ENCODE measurements around the gene FNBP1. TPM values are rescaled to one million over a fixed set of nuclear protein-coding genes. Genes with fewer than 3 reads are reported as not detected.
A peak's percentile ranks its signal among the peaks of the same experiment; 100 is the strongest.

FNBP1 gene
- total and polyA plus RNA-seq, 2 of the 13 experiments (the other 11 are each of a cell fraction or from before 2014, with no cell fraction given) = 5.4 to 19.5 TPM

DNA sequence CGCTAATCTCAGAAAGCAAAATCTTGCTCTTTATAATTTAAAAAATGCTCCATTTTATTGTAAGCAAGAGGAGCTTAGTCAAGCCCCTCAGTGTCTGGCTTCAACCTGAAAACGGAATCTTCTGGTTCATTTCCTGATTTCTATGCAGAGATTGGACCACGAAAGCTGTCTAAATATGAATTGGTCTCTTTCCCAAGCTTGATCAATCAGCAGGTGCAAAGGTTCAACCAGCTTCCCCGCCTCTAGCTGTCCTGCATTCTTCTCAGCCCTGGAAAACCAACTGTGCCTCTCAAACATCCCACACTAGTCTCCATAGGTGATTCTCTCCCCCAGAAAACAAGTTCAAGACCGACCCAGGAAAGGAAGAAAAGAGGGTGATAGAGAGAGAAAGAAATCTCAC is 34.5 kb downstream of the FNBP1 start (continued):
- TF ChIP-seq, protein P1, sequence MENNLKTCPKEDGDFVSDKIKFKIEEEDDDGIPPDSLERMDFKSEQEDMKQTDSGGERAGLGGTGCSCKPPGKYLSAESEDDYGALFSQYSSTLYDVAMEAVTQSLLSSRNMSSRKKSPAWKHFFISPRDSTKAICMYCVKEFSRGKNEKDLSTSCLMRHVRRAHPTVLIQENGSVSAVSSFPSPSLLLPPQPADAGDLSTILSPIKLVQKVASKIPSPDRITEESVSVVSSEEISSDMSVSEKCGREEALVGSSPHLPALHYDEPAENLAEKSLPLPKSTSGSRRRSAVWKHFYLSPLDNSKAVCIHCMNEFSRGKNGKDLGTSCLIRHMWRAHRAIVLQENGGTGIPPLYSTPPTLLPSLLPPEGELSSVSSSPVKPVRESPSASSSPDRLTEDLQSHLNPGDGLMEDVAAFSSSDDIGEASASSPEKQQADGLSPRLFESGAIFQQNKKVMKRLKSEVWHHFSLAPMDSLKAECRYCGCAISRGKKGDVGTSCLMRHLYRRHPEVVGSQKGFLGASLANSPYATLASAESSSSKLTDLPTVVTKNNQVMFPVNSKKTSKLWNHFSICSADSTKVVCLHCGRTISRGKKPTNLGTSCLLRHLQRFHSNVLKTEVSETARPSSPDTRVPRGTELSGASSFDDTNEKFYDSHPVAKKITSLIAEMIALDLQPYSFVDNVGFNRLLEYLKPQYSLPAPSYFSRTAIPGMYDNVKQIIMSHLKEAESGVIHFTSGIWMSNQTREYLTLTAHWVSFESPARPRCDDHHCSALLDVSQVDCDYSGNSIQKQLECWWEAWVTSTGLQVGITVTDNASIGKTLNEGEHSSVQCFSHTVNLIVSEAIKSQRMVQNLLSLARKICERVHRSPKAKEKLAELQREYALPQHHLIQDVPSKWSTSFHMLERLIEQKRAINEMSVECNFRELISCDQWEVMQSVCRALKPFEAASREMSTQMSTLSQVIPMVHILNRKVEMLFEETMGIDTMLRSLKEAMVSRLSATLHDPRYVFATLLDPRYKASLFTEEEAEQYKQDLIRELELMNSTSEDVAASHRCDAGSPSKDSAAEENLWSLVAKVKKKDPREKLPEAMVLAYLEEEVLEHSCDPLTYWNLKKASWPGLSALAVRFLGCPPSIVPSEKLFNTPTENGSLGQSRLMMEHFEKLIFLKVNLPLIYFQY (CRISPR knock-in tag; IDR thresholded peaks at IDR 0.05; ENCODE audit: borderline replicate concordance) = no peak
- TF ChIP-seq ZSCAN31 (CRISPR knock-in tag; IDR thresholded peaks at IDR 0.05; ENCODE audit: low read depth) (0 out of 2 replicates have a peak, but pooled peaks have one; percentile 28), CEBPG (CRISPR knock-in tag; IDR thresholded peaks at IDR 0.05) (peak; percentile 22; the same call in 1 of the 2 replicates), SMC3 (IDR thresholded peaks at IDR 0.05; ENCODE audit: low read length) (peak; percentile 26; the same call in 1 of the 2 replicates), MEF2D (CRISPR knock-in tag; IDR thresholded peaks at IDR 0.05) (no peak), YEATS4 (CRISPR knock-in tag; IDR thresholded peaks at IDR 0.05; ENCODE audit: borderline replicate concordance) (no peak), NR1H2 (CRISPR knock-in tag; IDR thresholded peaks at IDR 0.05; ENCODE audit: borderline replicate concordance, low read depth) (no peak), TCF12 (IDR thresholded peaks at IDR 0.05) (no peak), TCF12 (CRISPR knock-in tag; IDR thresholded peaks at IDR 0.05) (no peak), U2AF2 (IDR thresholded peaks at IDR 0.05; ENCODE audit: low read depth, low read length) (no peak), CHCHD3 (CRISPR knock-in tag; IDR thresholded peaks at IDR 0.05) (no peak), ZNF446 (CRISPR knock-in tag; IDR thresholded peaks at IDR 0.05) (no peak), ZSCAN29 (CRISPR knock-in tag; conservative IDR thresholded peaks at IDR 0.05) (no peak), HOXA5 (CRISPR knock-in tag; IDR thresholded peaks at IDR 0.05) (no peak), ZNF558 (CRISPR knock-in tag; IDR thresholded peaks at IDR 0.05; ENCODE audit: borderline replicate concordance) (no peak), GPN1 (CRISPR knock-in tag; IDR thresholded peaks at IDR 0.05; ENCODE audit: borderline replicate concordance) (no peak), ZNF614 (CRISPR knock-in tag; IDR thresholded peaks at IDR 0.05; ENCODE audit: borderline replicate concordance) (0 out of 2 replicates have a peak, but pooled peaks have one; percentile 17), ZNF282 (IDR thresholded peaks at IDR 0.05; ENCODE audit: partially characterized antibody) (no peak)
- TF ChIP-seq, protein P2, sequence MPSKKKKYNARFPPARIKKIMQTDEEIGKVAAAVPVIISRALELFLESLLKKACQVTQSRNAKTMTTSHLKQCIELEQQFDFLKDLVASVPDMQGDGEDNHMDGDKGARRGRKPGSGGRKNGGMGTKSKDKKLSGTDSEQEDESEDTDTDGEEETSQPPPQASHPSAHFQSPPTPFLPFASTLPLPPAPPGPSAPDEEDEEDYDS (CRISPR knock-in tag; IDR thresholded peaks at IDR 0.05) = 0 out of 2 replicates have a peak, but pooled peaks have one; percentile 16
- TF ChIP-seq, protein P3, sequence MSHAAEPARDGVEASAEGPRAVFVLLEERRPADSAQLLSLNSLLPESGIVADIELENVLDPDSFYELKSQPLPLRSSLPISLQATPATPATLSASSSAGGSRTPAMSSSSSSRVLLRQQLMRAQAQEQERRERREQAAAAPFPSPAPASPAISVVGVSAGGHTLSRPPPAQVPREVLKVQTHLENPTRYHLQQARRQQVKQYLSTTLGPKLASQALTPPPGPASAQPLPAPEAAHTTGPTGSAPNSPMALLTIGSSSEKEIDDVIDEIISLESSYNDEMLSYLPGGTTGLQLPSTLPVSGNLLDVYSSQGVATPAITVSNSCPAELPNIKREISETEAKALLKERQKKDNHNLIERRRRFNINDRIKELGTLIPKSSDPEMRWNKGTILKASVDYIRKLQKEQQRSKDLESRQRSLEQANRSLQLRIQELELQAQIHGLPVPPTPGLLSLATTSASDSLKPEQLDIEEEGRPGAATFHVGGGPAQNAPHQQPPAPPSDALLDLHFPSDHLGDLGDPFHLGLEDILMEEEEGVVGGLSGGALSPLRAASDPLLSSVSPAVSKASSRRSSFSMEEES (CRISPR knock-in tag; IDR thresholded peaks at IDR 0.05) = 0 out of 2 replicates have a peak, but pooled peaks have one; percentile 25
- TF ChIP-seq, protein P4, sequence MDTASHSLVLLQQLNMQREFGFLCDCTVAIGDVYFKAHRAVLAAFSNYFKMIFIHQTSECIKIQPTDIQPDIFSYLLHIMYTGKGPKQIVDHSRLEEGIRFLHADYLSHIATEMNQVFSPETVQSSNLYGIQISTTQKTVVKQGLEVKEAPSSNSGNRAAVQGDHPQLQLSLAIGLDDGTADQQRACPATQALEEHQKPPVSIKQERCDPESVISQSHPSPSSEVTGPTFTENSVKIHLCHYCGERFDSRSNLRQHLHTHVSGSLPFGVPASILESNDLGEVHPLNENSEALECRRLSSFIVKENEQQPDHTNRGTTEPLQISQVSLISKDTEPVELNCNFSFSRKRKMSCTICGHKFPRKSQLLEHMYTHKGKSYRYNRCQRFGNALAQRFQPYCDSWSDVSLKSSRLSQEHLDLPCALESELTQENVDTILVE (CRISPR knock-in tag; IDR thresholded peaks at IDR 0.05) = 0 out of 2 replicates have a peak, but pooled peaks have one; percentile 32
- TF ChIP-seq, protein P5, sequence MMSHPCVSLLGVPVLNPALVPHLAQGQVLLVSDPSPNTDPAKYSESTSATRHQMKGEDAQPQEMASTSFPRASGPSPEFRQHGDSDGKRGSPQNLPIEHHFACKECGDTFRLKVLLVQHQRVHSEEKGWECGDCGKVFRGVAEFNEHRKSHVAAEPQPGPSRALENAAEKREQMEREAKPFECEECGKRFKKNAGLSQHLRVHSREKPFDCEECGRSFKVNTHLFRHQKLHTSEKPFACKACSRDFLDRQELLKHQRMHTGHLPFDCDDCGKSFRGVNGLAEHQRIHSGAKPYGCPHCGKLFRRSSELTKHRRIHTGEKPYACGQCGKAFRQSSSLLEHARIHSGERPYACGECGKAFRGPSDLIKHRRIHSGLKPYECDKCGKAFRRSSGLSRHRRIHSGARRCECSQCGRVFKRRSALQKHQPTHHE (CRISPR knock-in tag; IDR thresholded peaks at IDR 0.05; ENCODE audit: borderline replicate concordance) = no peak
- TF ChIP-seq, protein P6, sequence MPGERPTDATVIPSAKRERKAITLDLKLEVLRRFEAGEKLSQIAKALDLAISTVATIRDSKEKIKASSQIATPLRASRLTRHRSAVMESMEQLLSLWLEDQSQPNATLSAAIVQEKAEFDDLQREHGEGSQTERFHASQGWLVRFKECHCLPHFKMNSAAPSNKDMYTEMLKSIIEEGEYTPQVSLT (CRISPR knock-in tag; IDR thresholded peaks at IDR 0.05; ENCODE audit: borderline replicate concordance, low read depth) = no peak
